ENCODE data around the gene AMPD3.
A peak's percentile ranks its signal among the peaks of the same experiment; 100 is the strongest.

Gene AMPD3

GRCh38 chr11:10506008-10506370 is 50.9 kb downstream of the AMPD3 start:
- no peak for DNase-seq

DNA sequence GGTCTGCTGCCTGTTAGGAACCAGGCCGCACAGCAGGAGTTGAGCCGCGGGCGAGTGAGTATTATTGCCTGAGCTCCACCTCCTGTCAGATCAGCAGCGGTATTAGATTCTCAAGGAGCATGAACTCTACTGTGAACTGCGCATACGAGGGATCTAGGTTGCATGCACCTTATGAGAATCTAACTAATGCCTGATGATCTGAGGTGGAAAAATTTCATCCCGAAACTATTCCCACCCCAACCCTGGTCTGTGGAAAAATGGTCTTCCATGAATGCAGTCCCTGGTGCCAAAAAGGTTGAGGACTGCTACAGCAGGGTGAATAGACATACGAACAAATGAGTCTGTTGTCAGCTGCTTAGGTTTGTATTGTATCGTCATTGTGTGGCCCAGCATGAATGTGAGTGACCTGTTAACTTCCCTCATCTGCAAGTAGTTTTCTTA is 56.1 kb downstream of the AMPD3 start:
- DNase-seq: no peak

DNA sequence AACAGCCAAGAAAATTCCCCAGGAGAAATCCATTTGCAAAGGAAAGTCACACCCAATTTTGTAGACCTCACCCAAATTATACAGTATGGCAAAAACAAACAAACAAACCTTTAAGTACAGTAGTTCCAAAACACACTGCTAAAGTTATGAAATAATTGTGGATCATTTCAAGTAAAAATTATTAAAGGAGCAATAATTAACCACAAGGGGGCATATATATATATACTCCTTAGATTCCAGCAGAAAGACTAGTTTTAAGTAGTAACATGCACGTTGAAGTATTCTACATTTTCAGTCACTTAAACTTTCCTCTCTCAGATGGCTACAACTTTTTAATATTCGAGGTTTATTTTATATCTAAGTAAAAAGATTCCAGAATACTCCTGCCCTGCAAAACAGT is 59.1 kb downstream of the AMPD3 start:
- DNase-seq: no peak

- DNase-seq: no peak
Observed at GRCh38 chr11:10514709-10515108, 59.6 kb downstream of the AMPD3 start.

DNA sequence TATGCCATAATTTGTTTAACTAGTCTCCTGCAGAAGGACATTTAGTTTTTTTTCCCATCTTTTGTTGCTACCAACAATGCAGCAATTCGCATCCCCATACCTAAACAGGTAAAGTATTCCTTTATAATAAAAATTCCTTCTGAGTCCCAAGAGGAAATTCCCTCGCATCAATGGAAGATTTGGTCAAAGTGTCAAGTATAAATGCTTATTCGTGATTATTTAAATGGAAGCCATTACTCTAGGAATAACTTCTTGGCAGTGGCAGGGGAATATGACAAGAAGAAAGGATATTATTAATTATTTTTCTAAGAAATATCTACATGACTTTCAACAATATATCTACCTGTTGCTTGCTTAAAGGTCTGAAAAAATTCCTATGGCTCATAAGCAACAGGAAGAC is 60.4 kb downstream of the AMPD3 start:
- no peak for DNase-seq

- no peak for DNase-seq
Observed at GRCh38 chr11:10518123-10518522, 63.1 kb downstream of the AMPD3 start.

DNA sequence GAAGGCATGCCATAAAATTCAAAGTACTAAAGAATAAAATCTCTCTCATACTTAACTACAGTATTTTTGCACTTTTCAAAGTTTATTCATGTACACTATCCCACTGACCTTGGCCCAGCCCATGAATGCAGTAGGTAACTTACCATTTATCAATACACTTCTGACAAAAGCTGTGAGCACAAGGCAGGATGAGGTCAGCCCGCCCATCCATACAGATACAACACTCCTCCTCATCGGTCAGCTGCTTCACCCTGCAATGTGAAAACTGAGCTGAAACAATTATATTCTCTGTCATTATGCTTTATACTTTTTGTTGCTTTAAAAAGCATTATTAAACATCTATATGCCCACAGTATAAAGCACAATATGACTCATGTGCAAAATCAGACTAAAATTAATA is 63.8 kb downstream of the AMPD3 start:
- DNase-seq: no peak

GRCh38 chr11:10519630-10520029 is 64.6 kb downstream of the AMPD3 start:
- no peak for DNase-seq

- DNase-seq: no peak
Observed at GRCh38 chr11:10520562-10520961, 65.5 kb downstream of the AMPD3 start.

DNA sequence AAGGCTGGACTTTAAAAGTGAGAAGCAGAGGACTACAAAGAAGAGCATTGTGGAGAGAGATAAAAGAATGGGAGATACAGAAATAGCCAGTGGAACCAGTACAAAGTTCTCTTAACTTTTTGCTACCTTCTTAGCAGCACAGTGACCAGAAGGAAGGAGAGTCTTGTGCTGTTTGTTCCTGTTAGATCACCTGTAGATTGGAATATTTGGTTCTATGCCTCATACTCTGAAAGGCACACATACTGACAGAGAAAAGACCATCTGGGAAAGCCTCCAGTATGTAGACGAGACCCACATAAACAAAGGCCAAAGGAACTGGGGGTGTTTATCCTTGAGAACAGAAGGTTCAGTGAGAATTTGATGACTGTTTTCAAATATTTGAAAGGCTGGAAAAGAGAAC is 67.2 kb downstream of the AMPD3 start:
- DNase-seq: no peak

GRCh38 chr11:10522921-10523320 is 67.9 kb downstream of the AMPD3 start:
- DNase-seq: no peak

- DNase-seq: no peak
Observed at GRCh38 chr11:10524471-10524870, 69.4 kb downstream of the AMPD3 start.

- no peak for DNase-seq
Observed at GRCh38 chr11:10526974-10527918, 72.2 kb downstream of the AMPD3 start.

DNA sequence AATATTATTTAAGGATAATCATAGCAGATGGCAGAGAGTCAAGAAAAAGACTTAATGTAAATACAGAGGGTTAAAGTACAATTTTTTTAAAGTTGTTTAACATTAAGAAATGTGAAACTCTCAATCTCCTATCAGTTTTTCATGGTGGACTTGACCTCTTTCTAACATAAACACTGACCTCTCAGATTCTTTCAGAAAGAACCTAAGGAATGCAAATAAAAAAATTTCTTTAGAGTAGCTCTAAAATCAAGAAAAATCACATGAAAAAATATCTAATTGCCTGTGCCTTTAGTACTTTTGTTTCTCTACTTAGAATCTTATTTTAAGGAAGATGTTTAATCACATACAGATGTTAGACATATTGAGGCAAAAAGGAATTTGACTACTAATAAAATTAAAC is 73.1 kb downstream of the AMPD3 start:
- DNase-seq: no peak

DNA sequence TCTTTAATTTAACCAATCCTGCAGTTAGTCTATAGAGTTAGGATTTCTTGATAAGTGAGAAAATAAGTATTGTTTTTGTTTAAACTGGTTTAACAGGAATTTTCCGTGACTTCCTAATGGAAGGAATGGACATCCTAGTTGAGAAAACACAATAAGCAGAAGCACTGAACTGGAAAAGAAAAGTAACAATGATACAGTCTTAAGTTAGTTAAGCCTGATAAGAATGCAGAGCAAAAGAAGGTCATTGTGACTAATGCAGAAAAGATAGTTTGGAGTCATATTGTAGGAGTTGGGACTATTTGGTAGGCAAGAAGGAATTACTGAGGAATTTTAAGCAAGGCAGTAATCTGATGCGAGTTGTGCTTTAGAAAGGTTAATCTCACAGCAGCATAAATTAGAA is 74.2 kb downstream of the AMPD3 start:
- no peak for DNase-seq

DNA sequence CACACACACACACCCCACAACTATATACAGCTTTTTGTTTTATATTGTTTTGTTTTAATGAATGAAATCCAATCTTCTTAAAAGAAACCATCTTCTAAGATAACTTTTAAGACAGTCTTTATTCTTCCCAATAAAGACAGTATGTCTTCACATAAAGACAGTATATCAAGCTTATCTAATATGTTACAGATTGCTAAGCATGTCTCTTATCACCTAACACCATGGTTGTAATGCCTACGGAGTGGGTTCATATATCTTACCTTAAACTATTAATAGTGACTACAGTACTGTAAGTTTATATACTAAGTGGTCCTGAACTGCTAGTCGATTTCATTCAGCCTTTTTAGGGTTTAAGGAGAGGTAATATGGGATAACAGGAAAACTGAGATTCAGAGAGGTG is 77.5 kb downstream of the AMPD3 start:
- no peak for DNase-seq

GRCh38 chr11:10533323-10533722 is 78.3 kb downstream of the AMPD3 start:
- DNase-seq: no peak

DNA sequence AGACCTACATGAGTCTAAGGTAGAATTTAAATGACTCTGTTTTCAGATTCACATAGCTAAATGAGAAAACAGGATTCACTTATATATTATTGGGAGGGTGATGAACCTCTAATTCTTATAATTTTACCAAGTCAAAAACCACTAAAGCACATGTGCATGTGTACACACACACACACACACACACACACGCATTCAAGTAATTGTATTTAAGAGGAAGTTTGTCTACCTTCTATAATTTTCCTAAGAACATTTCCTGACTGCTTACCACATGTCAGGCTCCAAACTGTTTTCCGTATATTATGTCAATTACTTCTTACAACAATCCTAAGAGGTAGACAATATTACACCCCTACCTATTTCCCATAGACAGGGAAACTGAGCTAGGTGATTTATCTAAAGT is 79.3 kb downstream of the AMPD3 start:
- no peak for DNase-seq

GRCh38 chr11:10537600-10537999 is 82.5 kb downstream of the AMPD3 start:
- DNase-seq: no peak

DNA sequence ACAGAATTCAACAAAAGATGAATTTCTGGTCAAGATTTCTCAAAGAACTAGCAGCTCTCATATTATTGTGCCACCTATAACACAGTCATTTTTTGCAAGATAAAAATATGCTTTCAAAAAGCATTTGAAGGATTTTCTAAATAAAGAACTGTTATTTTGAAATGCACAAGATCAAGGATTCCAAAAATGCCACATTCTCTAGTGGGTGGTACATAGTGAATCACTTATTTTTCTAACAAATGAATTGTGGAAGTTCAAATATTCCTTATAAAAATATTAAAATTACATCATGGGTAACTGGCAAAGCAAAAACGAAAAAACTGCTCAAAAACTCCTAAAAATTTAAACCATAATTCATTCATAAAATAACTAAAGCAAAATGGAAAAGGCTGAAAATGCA is 83.9 kb downstream of the AMPD3 start:
- no peak for DNase-seq

GRCh38 chr11:10539339-10539738 is 84.3 kb downstream of the AMPD3 start:
- no peak for DNase-seq

DNA sequence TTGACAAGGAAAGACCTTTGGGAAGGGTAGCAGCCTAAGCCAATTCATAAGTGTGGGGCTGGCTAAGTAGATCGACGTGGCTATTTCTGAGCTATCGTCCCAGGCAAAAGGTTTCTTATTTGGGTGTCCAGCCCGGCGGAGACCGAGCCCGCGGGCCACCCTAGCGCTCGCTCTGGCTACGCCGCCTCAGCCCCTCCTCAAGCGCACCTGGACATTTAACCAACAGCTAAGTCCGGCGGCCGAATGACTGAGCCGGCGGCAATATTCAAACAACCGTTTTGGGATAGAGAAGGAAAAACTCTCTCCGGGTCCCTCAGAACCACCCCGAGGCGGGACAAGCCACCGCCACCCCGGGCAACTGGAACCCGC is 85.5 kb downstream of the AMPD3 start:
- no peak for DNase-seq

- DNase-seq: peak; percentile 57
Observed at GRCh38 chr11:10540915-10541560, 86.0 kb downstream of the AMPD3 start, which contains the start of gene RNF141. TSS of gene RNF141 (minus strand) at chr11:10541187. CDS start at chr11:10534158, 7,029 bp downstream.

- DNase-seq: no peak
Observed at GRCh38 chr11:10541561-10541930, 86.5 kb downstream of the AMPD3 start.

DNA sequence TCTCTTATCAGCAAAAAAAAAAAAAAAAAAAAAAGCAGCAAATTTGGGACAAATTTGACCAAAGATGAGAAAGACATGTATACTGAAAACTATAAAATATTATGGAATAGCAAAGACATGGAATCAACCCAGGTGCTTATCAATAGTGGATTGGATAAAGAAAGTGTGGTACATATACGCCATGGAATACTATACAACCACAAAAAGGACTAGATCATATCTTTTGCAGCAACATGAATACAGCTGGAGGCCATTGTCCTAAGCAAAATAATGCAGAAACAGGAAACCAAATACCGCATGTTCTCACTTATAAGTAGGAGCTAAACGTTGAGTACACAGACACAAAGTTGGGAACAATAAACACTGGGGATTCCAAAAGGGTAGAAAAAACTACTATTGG is 87.7 kb downstream of the AMPD3 start:
- DNase-seq: no peak

All from NCI-H1436 treated with DMSO at 0.1 percent for 48 hours (cell line).